GM10248 (cell line): ENCODE results near the gene NAA10.

Experiments
- CTCF ChIA-PET: fragments of 300-600 bp; sonication (Branson Sonifier 250); formaldehyde crosslinking; extraction: SDS; loops from one replicate; lab custom pipeline; 2021; ENCODE audit warnings: antibody characterized with exemption; lab: Yijun Ruan, JAX
- POLR2A ChIA-PET: fragments of 350-650 bp; sonication (Branson Sonifier 250); formaldehyde crosslinking; extraction: SDS; loops from one replicate; lab custom pipeline; 2020; ENCODE audit warnings: antibody characterized with exemption; lab: Yijun Ruan, JAX
- DNase-seq: peaks from one replicate; pipeline ENCODE4 v3.0.0; 2012; ENCODE audit errors: extremely low spot score
- CTCF ChIP-seq: IDR thresholded peaks from 2 replicates; pipeline ENCODE4 v1.5.1; 2012; ENCODE audit warnings: mild to moderate bottlenecking, low read depth; ENCODE audit errors: extremely low read depth, missing control alignments, control extremely low read depth

Gene NAA10

GRCh38 chrX:153900831-153901752 lies 33.7 kb downstream of the NAA10 start:
- ChIA-PET CTCF (interaction anchor here (1.1 to 1.4 kb wide), 3 partner anchors 11 to 23 kb away, joined by 3 to 4 read pairs (median 4); no protein-coding TSS in a partner anchor), POLR2A (interaction anchor here (0.7 kb wide), 1 partner anchor 14 kb away, joined by 3 read pairs; no protein-coding TSS in a partner anchor)
- DNase-seq = peak; percentile 86
- no peak for TF ChIP-seq CTCF

- ChIA-PET CTCF (no interaction called here), POLR2A (no interaction called here)
- no peak for DNase-seq
- no peak for TF ChIP-seq CTCF
Observed at GRCh38 chrX:153897899-153898298, 36.9 kb downstream of the NAA10 start.

GRCh38 chrX:153889123-153889522 lies 45.7 kb downstream of the NAA10 start:
- DNase-seq = no peak
- ChIA-PET CTCF (interaction anchor here (1.0 to 1.6 kb wide), 2 partner anchors 10 to 11 kb away, joined by 3 to 4 read pairs; no protein-coding TSS in a partner anchor), POLR2A (no interaction called here)
- no peak for TF ChIP-seq CTCF

- POLR2A ChIA-PET = no interaction called here
- no peak for TF ChIP-seq CTCF
- no peak for DNase-seq
- CTCF ChIA-PET = no interaction called here
Observed at GRCh38 chrX:153888344-153888743, 46.5 kb downstream of the NAA10 start.

- ChIA-PET CTCF (interaction anchor here (1.1 kb wide), 1 partner anchor 60 kb away, joined by 3 read pairs; no protein-coding TSS in a partner anchor), POLR2A (interaction anchor here (0.6 kb wide), 1 partner anchor 14 kb away, joined by 3 read pairs; no protein-coding TSS in a partner anchor)
- no peak for DNase-seq
- TF ChIP-seq CTCF = no peak
Observed at GRCh38 chrX:153887385-153887784, 47.5 kb downstream of the NAA10 start.

- no peak for TF ChIP-seq CTCF
- DNase-seq = no peak
- ChIA-PET POLR2A (no interaction called here), CTCF (interaction anchor here (1.1 kb wide), 1 partner anchor 60 kb away, joined by 3 read pairs; no protein-coding TSS in a partner anchor)
Observed at GRCh38 chrX:153886915-153887314, 47.9 kb downstream of the NAA10 start.
